Activated CD8-positive, alpha-beta memory T cell treated with anti-CD3 and anti-CD28 coated beads for 4 hours (primary cell): Measurements from ENCODE around the gene ASB15.

Source experiments
- DNase-seq, 2 donors: peaks; one replicate each; pipeline ENCODE4 v3.0.0-alpha.2; 2020; ENCODE audit warnings: low read depth in 2 of 2

The ASB15 gene

GRCh38 chr7:123635551-123636359 lies 34.1 kb downstream of the ASB15 start:
- no peak for DNase-seq

DNA sequence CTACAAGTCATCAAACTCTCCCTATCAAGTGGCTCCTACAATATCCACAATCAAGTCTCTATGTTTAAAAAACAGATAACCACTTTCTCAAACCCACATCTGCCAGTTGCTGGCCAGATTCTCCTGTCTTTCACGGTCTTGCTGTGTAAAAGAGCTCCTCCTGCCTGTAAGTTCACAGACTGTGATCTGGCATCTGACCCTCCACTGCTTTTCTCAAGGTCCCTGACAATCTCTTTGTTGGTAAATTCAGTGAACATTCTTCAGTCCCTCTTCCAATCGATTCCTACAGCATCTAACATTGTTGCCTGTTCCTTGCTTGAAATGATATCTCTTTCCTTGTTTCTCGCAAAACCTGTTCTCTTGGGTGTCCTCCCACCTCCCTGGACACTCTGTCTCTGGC lies 35.6 kb downstream of the ASB15 start:
- no peak for DNase-seq

- no peak for DNase-seq
Measured at GRCh38 chr7:123637878-123638277, 36.3 kb downstream of the ASB15 start.

DNA sequence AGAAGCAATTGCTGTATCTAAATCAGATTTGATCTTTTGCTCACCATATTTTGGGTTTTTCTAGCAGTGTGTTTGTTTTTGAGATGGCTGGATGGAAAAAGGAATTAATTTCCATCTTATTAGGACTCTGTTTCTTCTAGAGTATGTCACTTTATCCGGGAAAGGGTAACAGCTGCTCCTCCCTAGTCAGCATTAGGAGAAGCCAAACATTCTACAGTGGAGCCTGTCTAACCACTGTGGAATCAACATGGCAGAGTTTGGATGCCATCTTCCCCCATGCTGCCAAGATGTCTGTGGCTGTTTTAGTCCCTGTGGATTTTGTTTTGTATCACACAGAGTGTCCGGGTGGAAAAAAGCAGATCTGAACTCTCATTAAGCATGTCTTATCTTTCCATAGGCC lies 38.0 kb downstream of the ASB15 start:
- DNase-seq = no peak

DNA sequence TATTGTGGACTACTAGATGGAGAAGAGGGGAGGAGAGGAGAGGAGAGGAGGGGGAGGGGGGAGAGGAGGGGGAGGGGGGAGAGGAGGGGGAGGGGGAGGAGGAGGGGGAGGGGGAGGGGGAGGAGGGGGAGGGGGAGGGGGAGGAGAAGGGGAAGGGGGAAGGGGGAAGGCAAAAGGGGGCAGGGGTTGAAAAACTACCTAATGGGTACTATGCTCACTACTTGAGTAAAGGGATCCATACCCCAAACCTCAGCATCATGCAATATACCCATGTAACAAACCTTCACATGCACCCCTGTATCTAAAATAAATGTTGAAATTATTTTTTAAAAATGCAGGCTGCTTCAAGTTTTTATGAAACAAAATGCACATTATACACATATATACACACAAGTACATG lies 39.0 kb downstream of the ASB15 start:
- DNase-seq = no peak

- DNase-seq = no peak
Measured at GRCh38 chr7:123641901-123642300, 40.3 kb downstream of the ASB15 start.

GRCh38 chr7:123643495-123644441 lies 42.1 kb downstream of the ASB15 start:
- no peak for DNase-seq

DNA sequence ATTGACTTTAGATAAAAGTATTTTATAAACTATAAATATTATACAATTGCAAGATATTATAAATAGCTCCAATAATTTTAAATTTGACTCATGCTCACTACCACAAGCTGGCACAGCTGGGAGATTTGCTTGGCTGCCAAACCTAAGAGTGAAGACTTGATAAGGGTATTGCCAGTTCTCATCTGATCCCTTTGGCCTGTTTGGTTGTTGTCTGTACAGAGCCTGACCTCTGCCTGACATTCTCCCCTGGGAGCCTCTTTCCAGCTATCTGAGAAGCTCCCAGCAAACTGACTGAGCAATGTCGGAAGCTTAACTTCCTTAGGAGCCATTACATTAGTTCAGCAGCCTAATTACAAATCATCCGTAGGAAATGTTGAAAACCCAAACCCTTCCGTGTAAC lies 43.9 kb downstream of the ASB15 start:
- DNase-seq = no peak

- DNase-seq = no peak
Measured at GRCh38 chr7:123647106-123647730, 45.6 kb downstream of the ASB15 start.

GRCh38 chr7:123649964-123650363 lies 48.3 kb downstream of the ASB15 start:
- no peak for DNase-seq

GRCh38 chr7:123650595-123650994 lies 49.0 kb downstream of the ASB15 start:
- DNase-seq = no peak

DNA sequence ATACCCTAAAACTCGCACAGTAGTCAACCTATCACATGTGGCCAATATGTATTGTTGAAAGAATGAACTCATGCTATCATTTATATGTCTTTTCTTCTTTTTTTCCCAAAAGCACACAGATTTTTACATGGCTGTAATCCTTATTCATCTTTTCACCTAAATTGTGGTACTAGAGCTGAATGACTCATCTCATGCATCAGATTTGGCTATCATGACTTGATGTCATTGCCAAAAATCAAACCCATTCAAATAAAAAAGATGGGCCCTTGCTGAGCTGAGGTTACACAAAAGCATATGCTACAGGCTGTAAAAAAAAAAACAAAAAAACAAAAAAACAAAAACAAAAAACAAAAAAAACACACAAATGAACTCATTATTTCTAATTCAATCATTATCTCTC lies 50.8 kb downstream of the ASB15 start:
- no peak for DNase-seq

DNA sequence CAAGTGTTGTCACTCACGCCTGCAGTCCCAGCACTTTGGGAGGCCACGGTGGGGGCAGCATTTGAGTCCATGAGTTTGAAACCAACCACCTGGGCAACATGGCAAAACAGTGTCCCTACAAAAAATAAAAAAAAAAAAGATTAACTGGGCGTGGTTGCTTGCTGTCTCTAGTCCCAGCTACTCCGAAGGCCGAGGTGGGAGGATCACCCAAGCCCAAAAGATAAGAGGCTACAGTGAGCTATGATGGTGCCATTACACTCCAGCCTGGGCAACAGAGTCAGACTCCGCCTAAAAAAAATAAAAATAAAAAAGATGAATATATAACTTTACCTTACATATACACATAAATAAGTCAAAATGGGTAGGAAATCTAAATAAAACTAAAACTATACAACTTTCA lies 51.5 kb downstream of the ASB15 start:
- DNase-seq = no peak

GRCh38 chr7:123655614-123656013 lies 54.0 kb downstream of the ASB15 start, which contains the start of gene LMOD2:
Gene LMOD2, plus strand, starts transcription at chr7:123655866. Its CDS starts 98 bp downstream, at chr7:123655964.
- no peak for DNase-seq

- no peak for DNase-seq
Measured at GRCh38 chr7:123656544-123657303, 55.1 kb downstream of the ASB15 start.

GRCh38 chr7:123657304-123657685 lies 55.7 kb downstream of the ASB15 start:
- no peak for DNase-seq

- no peak for DNase-seq
Measured at GRCh38 chr7:123658023-123658422, 56.4 kb downstream of the ASB15 start.

DNA sequence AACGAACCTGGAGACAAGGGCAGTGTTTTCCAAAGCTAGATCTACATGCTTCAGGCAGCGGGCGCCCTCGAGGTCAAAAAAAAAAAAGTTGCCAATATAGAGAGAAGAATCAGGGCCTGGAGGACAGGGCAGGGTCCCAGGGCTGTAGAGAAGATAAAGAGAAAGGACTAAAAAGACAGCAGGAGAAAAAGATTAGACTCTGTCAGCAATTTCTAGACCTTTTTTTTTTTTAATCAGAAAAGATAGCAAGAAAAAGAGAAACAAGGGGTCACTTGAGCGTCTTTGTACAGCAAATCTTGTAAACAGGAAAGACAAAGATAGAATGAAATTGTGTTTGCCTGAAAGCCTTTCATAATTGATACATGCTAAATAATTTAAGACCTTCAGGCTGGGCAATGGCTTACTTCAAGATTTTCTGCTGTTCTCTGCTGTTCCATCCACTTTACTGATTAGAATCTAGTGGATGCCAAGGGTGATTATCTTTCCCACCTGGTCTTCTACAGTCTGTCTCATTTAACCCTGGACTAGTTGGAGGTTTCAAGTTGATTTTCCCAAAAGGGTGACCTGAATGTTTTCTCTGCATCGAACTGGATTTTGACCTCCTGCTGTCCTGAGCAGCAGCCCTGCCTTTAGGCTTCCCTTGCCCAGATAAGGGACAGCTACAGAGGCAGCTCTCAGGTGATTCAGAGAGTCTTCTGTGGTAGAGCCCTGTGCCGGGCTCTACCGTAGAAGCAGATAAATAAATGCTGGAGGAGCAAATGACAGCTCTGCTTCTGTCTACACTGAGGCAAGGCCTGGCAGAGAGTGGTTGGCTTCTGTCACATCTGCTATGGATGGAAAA lies 59.1 kb downstream of the ASB15 start:
- no peak for DNase-seq

GRCh38 chr7:123661765-123662164 lies 60.1 kb downstream of the ASB15 start:
- DNase-seq = no peak

GRCh38 chr7:123662293-123662692 lies 60.7 kb downstream of the ASB15 start:
- DNase-seq = no peak

GRCh38 chr7:123662755-123663154 lies 61.1 kb downstream of the ASB15 start:
- DNase-seq = no peak
